Measurements from ENCODE around the gene LNX1. TPM values are rescaled to one million over a fixed set of nuclear protein-coding genes. Genes with fewer than 3 reads are reported as not detected.

Gene LNX1
- total and polyA plus RNA-seq, 2 donors (not counting 3 experiments of a cell fraction or from before 2014, with no cell fraction given) = 0.72 to 1.3 TPM

- Histone ChIP-seq H3K4me2 (ENCODE audit: insufficient read depth, low read length) (no peak overlapping the region), H3K27ac (ENCODE audit: insufficient read depth, low read depth, low read length) (no peak overlapping the region), H3K27me3 (ENCODE audit: control insufficient read depth in 2 of 2, insufficient read depth in 2 of 2, low read length in 2 of 2) (no peaks in the 10 kb centered on the region), H3K79me2 (ENCODE audit: control insufficient read depth, insufficient read depth, low read length) (peaks cover 2% of the 10 kb centered on the region), H4K20me1 (replicated peaks; ENCODE audit: control insufficient read depth, extremely low read depth, insufficient read depth, low read length) (no peaks in the 10 kb centered on the region), H2AFZ (ENCODE audit: low read depth, low read length) (no peak overlapping the region), H3K9me3 (replicated peaks; ENCODE audit: control insufficient read depth, insufficient read depth, low read length) (no peaks in the 10 kb centered on the region), H3K4me1 (ENCODE audit: control insufficient read depth, extremely low read depth, insufficient read depth, low read length) (no peaks in the 10 kb centered on the region), H3K4me3 (replicated peaks in 1 of 3; ENCODE audit: insufficient read depth in 1 of 3, low read depth in 1 of 3, low read length in 3 of 3) (no peak overlapping the region), H3K9ac (replicated peaks; ENCODE audit: extremely low read depth, insufficient read depth, low read length) (no peak overlapping the region), H3K9me1 (replicated peaks; ENCODE audit: control insufficient read depth, extremely low read depth, insufficient read depth, low read length) (no peaks in the 10 kb centered on the region), H3K36me3 (ENCODE audit: control insufficient read depth in 2 of 2, extremely low read depth in 1 of 2, insufficient read depth in 2 of 2, low read length in 2 of 2) (peaks cover 0 to 3% of the 10 kb centered on the region in 2 experiments)
- intact Hi-C loops (cut with micrococcal nuclease) = no loop called here
- TF ChIP-seq POLR2A (IDR thresholded peaks at IDR 0.05; ENCODE audit: low read depth, low read length) (no peak), JUN (IDR thresholded peaks at IDR 0.05; ENCODE audit: borderline replicate concordance, insufficient read depth, insufficient read length, low read depth) (no peak), GATA2 (IDR thresholded peaks at IDR 0.05; ENCODE audit: insufficient read depth, insufficient read length, low read depth, low read length) (no peak), CTCF (IDR thresholded peaks at IDR 0.05; ENCODE audit: extremely low read depth in 1 of 2, insufficient read depth in 1 of 2, low read depth in 1 of 2, low read length in 2 of 2) (no peak), EZH2 (IDR thresholded peaks at IDR 0.05; ENCODE audit: borderline replicate concordance, low read depth, low read length, severe bottlenecking) (no peak), POLR2AphosphoS5 (IDR thresholded peaks at IDR 0.05; ENCODE audit: insufficient read depth, low read depth, low read length) (no peak), MYC (IDR thresholded peaks at IDR 0.05; ENCODE audit: low read depth, low read length) (no peak), MAX (IDR thresholded peaks at IDR 0.05; ENCODE audit: insufficient read depth, insufficient read length) (no peak), FOS (IDR thresholded peaks at IDR 0.05; ENCODE audit: borderline replicate concordance, insufficient read depth, low read length) (no peak)
- DNase-seq (ENCODE audit: low read depth, low spot score) (no peak), FAIRE-seq (no peak)
- ChIA-PET POLR2A (no interaction called here), CTCF (no interaction called here)
- BruUV-seq (replicated peaks) = no TSS peak
- dilution Hi-C loops (cut with MboI; ENCODE audit: extremely low pct_ligation_motif_present, low sequenced_read_pairs) = no loop called here
Measured at GRCh38 chr4:53441564-53441963, 149.7 kb downstream of the LNX1 start.

Measured in endothelial cell of umbilical vein (primary cell).